Mesenchymal stem cell (in vitro differentiated cells and primary cell): ENCODE measurements around the gene GTPBP1.

Source experiments
- DNase-seq: peaks from one replicate; pipeline ENCODE4 v3.0.0-alpha.2; 2013
- H2AFZ ChIP-seq: one replicate; pipeline ENCODE4 v1.6.1; 2013; ENCODE audit warnings: low read depth, mild to moderate bottlenecking, control low read depth, inconsistent platforms, low read length, moderate library complexity
- H2AK5ac ChIP-seq: 2 replicates; pipeline ENCODE4 v1.6.1; 2013; ENCODE audit warnings: low read length, moderate library complexity, mild to moderate bottlenecking, inconsistent platforms; ENCODE audit not compliant: severe bottlenecking
- H2BK120ac ChIP-seq: one replicate; pipeline ENCODE4 v1.6.1; 2013; ENCODE audit warnings: low read depth, mild to moderate bottlenecking, inconsistent platforms, low read length, moderate library complexity
- H2BK12ac ChIP-seq, 2 experiments: one replicate each; pipeline ENCODE4 v1.6.1; 2013; ENCODE audit warnings: inconsistent platforms in 2 of 2, low read length in 2 of 2, mild to moderate bottlenecking in 2 of 2, moderate library complexity in 2 of 2, control low read depth in 1 of 2
- H2BK15ac ChIP-seq: one replicate; pipeline ENCODE4 v1.6.1; 2013; ENCODE audit warnings: mild to moderate bottlenecking, low read depth, inconsistent platforms; ENCODE audit not compliant: poor library complexity, severe bottlenecking
- H2BK5ac ChIP-seq: 2 replicates; pipeline ENCODE4 v1.6.1; 2013; ENCODE audit warnings: low read depth, mild to moderate bottlenecking, low read length, control low read depth, inconsistent platforms; ENCODE audit not compliant: poor library complexity, severe bottlenecking
- H3K14ac ChIP-seq, 2 experiments: one replicate each; pipeline ENCODE4 v1.6.1; 2013; ENCODE audit warnings: inconsistent platforms in 2 of 2, low read length in 2 of 2, control low read depth in 1 of 2, mild to moderate bottlenecking in 1 of 2, moderate library complexity in 1 of 2
- H3K18ac ChIP-seq, 2 experiments: one replicate each; pipeline ENCODE4 v1.6.1; 2013; ENCODE audit warnings: inconsistent platforms in 2 of 2, low read length in 2 of 2, control low read depth in 1 of 2, low read depth in 1 of 2, mild to moderate bottlenecking in 1 of 2
- H3K23ac ChIP-seq, 2 experiments: one replicate each; pipeline ENCODE4 v1.6.1; 2013; ENCODE audit warnings: inconsistent platforms in 2 of 2, low read length in 2 of 2, mild to moderate bottlenecking in 2 of 2, moderate library complexity in 2 of 2, control low read depth in 1 of 2
- H3K27ac ChIP-seq: 2 replicates; pipeline ENCODE4 v1.5.1; 2013; ENCODE audit warnings: mild to moderate bottlenecking, moderate library complexity, low read length, control low read depth, inconsistent platforms; ENCODE audit not compliant: poor library complexity, severe bottlenecking
- H3K27me3 ChIP-seq, 2 experiments: 2 replicates each; pipeline versions ENCODE4 v1.6.1 to v1.7.0; 2013; ENCODE audit warnings: low read length in 2 of 2, mild to moderate bottlenecking in 2 of 2, moderate library complexity in 2 of 2, control low read depth in 1 of 2, inconsistent platforms in 1 of 2; ENCODE audit not compliant: control insufficient read depth in 1 of 2, insufficient read depth in 1 of 2
- H3K36me3 ChIP-seq, 2 experiments: 2 replicates each; pipeline versions ENCODE4 v1.6.1 to v1.7.0; 2013; ENCODE audit warnings: low read length in 2 of 2, control low read depth in 1 of 2, inconsistent platforms in 1 of 2, low read depth in 1 of 2, mild to moderate bottlenecking in 1 of 2; ENCODE audit not compliant: insufficient read depth in 2 of 2, control insufficient read depth in 1 of 2
- H3K4ac ChIP-seq, 2 experiments: one replicate each; pipeline ENCODE4 v1.6.1; 2013; ENCODE audit warnings: inconsistent platforms in 2 of 2, low read length in 2 of 2, mild to moderate bottlenecking in 2 of 2, moderate library complexity in 2 of 2, control low read depth in 1 of 2, low read depth in 1 of 2
- H3K4me1 ChIP-seq: 2 replicates; pipeline ENCODE4 v1.6.1; 2013; ENCODE audit warnings: low read depth, low read length, control low read depth; ENCODE audit not compliant: control insufficient read depth, insufficient read depth
- H3K4me2 ChIP-seq: 2 replicates; pipeline ENCODE4 v1.6.1; 2013; ENCODE audit warnings: low read length, mild to moderate bottlenecking, inconsistent platforms; ENCODE audit not compliant: poor library complexity, severe bottlenecking
- H3K4me3 ChIP-seq, 2 experiments: 2 replicates each; pipeline versions ENCODE4 v1.5.1 to v1.7.0; 2013; ENCODE audit warnings: low read length in 2 of 2, mild to moderate bottlenecking in 2 of 2, control low read depth in 1 of 2, low read depth in 1 of 2; ENCODE audit not compliant: insufficient read depth in 1 of 2
- H3K79me1 ChIP-seq: replicated peaks from 2 replicates; pipeline ENCODE4 v1.6.1; 2013; ENCODE audit warnings: mild to moderate bottlenecking, control low read depth, low read length, inconsistent platforms; ENCODE audit not compliant: poor library complexity, severe bottlenecking
- H3K9ac ChIP-seq: 2 replicates; pipeline ENCODE4 v1.7.0; 2013; ENCODE audit warnings: mild to moderate bottlenecking, low read length, moderate library complexity
- H3K9me3 ChIP-seq: 2 replicates; pipeline ENCODE4 v1.7.0; 2013; ENCODE audit warnings: mild to moderate bottlenecking, low read length; ENCODE audit not compliant: control insufficient read depth
- H4K8ac ChIP-seq: one replicate; pipeline ENCODE4 v1.6.1; 2013; ENCODE audit warnings: inconsistent platforms, mild to moderate bottlenecking, low read length, moderate library complexity
- H4K91ac ChIP-seq: one replicate; pipeline ENCODE4 v1.6.1; 2013; ENCODE audit warnings: mild to moderate bottlenecking, low read length, inconsistent platforms
- WGBS: methylation state at CpG from one replicate; pipeline ENCODE4 v1.1.7; 2013; ENCODE audit warnings: mixed read lengths; 5-methylcytosine and 5-hydroxymethylcytosine counted together

GTPBP1 gene

DNA sequence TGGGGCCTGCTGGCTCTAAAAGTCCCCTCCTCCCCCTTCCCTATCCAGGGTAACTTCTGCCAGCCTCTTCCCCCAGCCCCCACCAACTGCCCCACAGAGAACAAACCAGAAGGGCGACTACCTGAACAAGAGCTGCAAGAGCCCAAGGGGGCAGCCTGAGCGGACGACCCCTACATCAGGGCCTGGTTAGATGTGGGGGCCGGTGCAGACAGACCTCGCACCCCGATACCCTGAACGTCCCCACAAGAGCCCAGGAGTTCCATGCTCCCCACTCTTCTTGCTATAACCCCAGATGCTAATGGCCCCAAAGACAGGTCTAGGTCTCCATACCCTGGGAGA, 29.4 kb downstream of the GTPBP1 start:
- Histone ChIP-seq H3K27me3 (no peaks in the 10 kb centered on the region), H2BK15ac (no peak overlapping the region), H3K18ac (no peak overlapping the region), H3K79me1 (peaks cover 10% of the 10 kb centered on the region), H3K23ac (no peak overlapping the region), H3K4me2 (no peak overlapping the region), H3K9me3 (no peaks in the 10 kb centered on the region), H4K8ac (no peak overlapping the region), H3K27ac (no peak overlapping the region), H2BK12ac (no peak overlapping the region), H2AFZ (no peak overlapping the region), H3K36me3 (peaks cover 88 to 100% of the 10 kb centered on the region in 2 experiments), H2BK5ac (no peak overlapping the region), H2BK120ac (no peak overlapping the region), H2AK5ac (no peak overlapping the region), H4K91ac (no peak overlapping the region), H3K4me1 (peaks cover 3% of the 10 kb centered on the region), H3K9ac (no peak overlapping the region), H3K4ac (no peak overlapping the region), H3K14ac (no peak overlapping the region), H3K4me3 (no peak overlapping the region)
- no peak for DNase-seq
- 98% methylated on average over 7 of the region's 7 CpGs for WGBS

- Histone ChIP-seq H3K4ac (peak overlapping the region in 1 of 2 experiments; percentile 30), H3K23ac (no peak overlapping the region), H2BK12ac (no peak overlapping the region), H2AFZ (no peak overlapping the region), H2BK120ac (no peak overlapping the region), H3K79me1 (peaks cover 10% of the 10 kb centered on the region), H3K27ac (no peak overlapping the region), H2AK5ac (no peak overlapping the region), H3K27me3 (no peaks in the 10 kb centered on the region), H3K4me2 (no peak overlapping the region), H2BK15ac (no peak overlapping the region), H3K4me3 (no peak overlapping the region), H3K4me1 (peaks cover 3% of the 10 kb centered on the region), H4K91ac (no peak overlapping the region), H3K36me3 (peaks cover 88 to 100% of the 10 kb centered on the region in 2 experiments), H3K9me3 (no peaks in the 10 kb centered on the region), H2BK5ac (no peak overlapping the region), H3K18ac (no peak overlapping the region), H3K9ac (no peak overlapping the region), H4K8ac (no peak overlapping the region), H3K14ac (no peak overlapping the region)
- no peak for DNase-seq
- 96% methylated on average over 15 of the region's 15 CpGs for WGBS
Observed at GRCh38 chr22:38735465-38736256, 29.9 kb downstream of the GTPBP1 start.

DNA sequence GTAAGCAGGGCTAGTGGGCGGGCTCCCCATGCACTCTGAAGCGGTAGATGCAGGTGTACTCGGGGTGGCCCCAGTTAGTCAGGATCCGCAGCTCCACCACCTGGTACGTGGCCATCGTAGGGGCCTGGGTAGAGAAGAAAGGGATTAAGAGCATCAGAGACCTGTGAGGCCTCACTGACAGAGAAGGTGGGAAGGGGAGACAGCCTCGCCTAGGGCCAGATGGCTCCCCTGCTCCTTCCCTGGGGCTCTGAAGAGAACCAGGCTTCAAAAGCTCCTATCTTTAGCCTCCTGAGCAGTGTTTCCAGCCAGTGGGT, 30.5 kb downstream of the GTPBP1 start:
- Histone ChIP-seq H3K4me3 (no peak overlapping the region), H3K18ac (no peak overlapping the region), H3K27me3 (no peaks in the 10 kb centered on the region), H2AFZ (no peak overlapping the region), H2AK5ac (no peak overlapping the region), H3K23ac (no peak overlapping the region), H2BK12ac (no peak overlapping the region), H3K4me1 (peaks cover 3% of the 10 kb centered on the region), H2BK15ac (no peak overlapping the region), H4K91ac (no peak overlapping the region), H3K36me3 (peaks cover 88 to 100% of the 10 kb centered on the region in 2 experiments), H4K8ac (no peak overlapping the region), H3K4ac (no peak overlapping the region), H3K9me3 (no peaks in the 10 kb centered on the region), H3K4me2 (no peak overlapping the region), H3K27ac (no peak overlapping the region), H2BK120ac (no peak overlapping the region), H3K14ac (no peak overlapping the region), H2BK5ac (no peak overlapping the region), H3K9ac (no peak overlapping the region), H3K79me1 (peaks cover 12% of the 10 kb centered on the region)
- WGBS: 96% methylated on average over 7 of the region's 7 CpGs
- DNase-seq: no peak

GRCh38 chr22:38737302-38738060, 31.7 kb downstream of the GTPBP1 start:
- H3K4me1 ChIP-seq: no peaks in the 10 kb centered on the region
- H3K27me3 ChIP-seq: no peaks in the 10 kb centered on the region
- no peak overlapping the region for H3K4ac ChIP-seq
- no peak overlapping the region for H3K9ac ChIP-seq
- H3K4me2 ChIP-seq: no peak overlapping the region
- H3K79me1 ChIP-seq: peaks cover 14% of the 10 kb centered on the region
- H3K4me3 ChIP-seq: no peak overlapping the region
- H4K8ac ChIP-seq: no peak overlapping the region
- H3K36me3 ChIP-seq: peaks cover 88 to 100% of the 10 kb centered on the region in 2 experiments
- H2AK5ac ChIP-seq: no peak overlapping the region
- no peak overlapping the region for H3K23ac ChIP-seq
- no peaks in the 10 kb centered on the region for H3K9me3 ChIP-seq
- DNase-seq: no peak
- H4K91ac ChIP-seq: no peak overlapping the region
- H2BK120ac ChIP-seq: no peak overlapping the region
- no peak overlapping the region for H2BK12ac ChIP-seq
- H3K14ac ChIP-seq: no peak overlapping the region
- 77% methylated on average over 21 of the region's 21 CpGs for WGBS
- H2BK15ac ChIP-seq: no peak overlapping the region
- no peak overlapping the region for H2BK5ac ChIP-seq
- no peak overlapping the region for H2AFZ ChIP-seq
- no peak overlapping the region for H3K18ac ChIP-seq
- H3K27ac ChIP-seq: no peak overlapping the region
